IMR-90 (cell line): Measurements from ENCODE around the gene FOXQ1. TPM values are rescaled to one million over a fixed set of nuclear protein-coding genes. Genes with fewer than 3 reads are reported as not detected.

Experiments
- ATAC-seq: fragments of 200-7000 bp; cut with Tn5 transposase; 2 replicates; pipeline ENCODE4 v1.9.1; 2020; ENCODE audit warnings: low read depth, mild to moderate bottlenecking, moderate library complexity
- BruUV-seq: library from RNA; stranded (reverse); fragments of 400-500 nt; replicated peaks from 2 replicates; lab custom pipeline; 2021; lab: Mats Ljungman, UMichigan
- CTCF ChIA-PET: fragments of 300-600 bp; formaldehyde crosslinking; extraction: SDS; loops from one replicate; lab custom pipeline; 2021; ENCODE audit warnings: antibody characterized with exemption; lab: Yijun Ruan, JAX
- POLR2A ChIA-PET: fragments of 300-600 bp; sonication (Branson Sonifier 250); formaldehyde crosslinking; loops from one replicate; lab custom pipeline; 2022; ENCODE audit warnings: antibody characterized with exemption; ENCODE audit not compliant: unreplicated experiment; lab: Charles Lee
- DNase-seq: peaks from one replicate; pipeline ENCODE4 v3.0.0; 2013
- H2AFZ ChIP-seq: replicated peaks from 2 replicates; pipeline ENCODE3; 2013; ENCODE audit warnings: low read length, mild to moderate bottlenecking; ENCODE audit not compliant: poor library complexity
- H2AK5ac ChIP-seq: 2 replicates; pipeline ENCODE4 v1.6.1; 2013; ENCODE audit warnings: low read depth, low read length, inconsistent platforms
- H2AK9ac ChIP-seq: replicated peaks from 2 replicates; pipeline ENCODE3; 2013; ENCODE audit warnings: mild to moderate bottlenecking, low read depth, low read length, moderate library complexity; ENCODE audit not compliant: poor library complexity
- H2BK120ac ChIP-seq: 2 replicates; pipeline ENCODE4 v1.6.1; 2013; ENCODE audit warnings: low read depth, low read length, inconsistent platforms
- H2BK15ac ChIP-seq: 3 replicates; pipeline ENCODE4 v1.6.1; 2013; ENCODE audit warnings: low read depth, low read length, inconsistent platforms
- H2BK20ac ChIP-seq: 2 replicates; pipeline ENCODE4 v1.6.1; 2013; ENCODE audit warnings: low read depth, mild to moderate bottlenecking, inconsistent platforms, low read length, moderate library complexity
- H2BK5ac ChIP-seq: 2 replicates; pipeline ENCODE4 v1.6.1; 2013; ENCODE audit warnings: mild to moderate bottlenecking, low read depth, low read length, inconsistent platforms; ENCODE audit not compliant: poor library complexity, severe bottlenecking
- H3K14ac ChIP-seq: replicated peaks from 2 replicates; pipeline ENCODE4 v1.6.1; 2013; ENCODE audit warnings: low read depth, low read length, inconsistent platforms
- H3K18ac ChIP-seq: 2 replicates; pipeline ENCODE4 v1.6.1; 2013; ENCODE audit warnings: low read depth, low read length, control low read depth
- H3K23ac ChIP-seq: 2 replicates; pipeline ENCODE4 v1.6.1; 2013; ENCODE audit warnings: low read depth, low read length, inconsistent platforms
- H3K27ac ChIP-seq: 2 replicates; pipeline ENCODE4 v1.5.1; 2013; ENCODE audit warnings: mild to moderate bottlenecking, control low read depth, low read length; ENCODE audit not compliant: insufficient read depth
- H3K27me3 ChIP-seq: 2 replicates; pipeline ENCODE4 v1.6.1; 2013; ENCODE audit warnings: low read length; ENCODE audit not compliant: control insufficient read depth, insufficient read depth
- H3K36me3 ChIP-seq: 2 replicates; pipeline ENCODE4 v1.6.1; 2013; ENCODE audit warnings: low read length, mixed read lengths; ENCODE audit not compliant: control insufficient read depth, insufficient read depth
- H3K4ac ChIP-seq: 2 replicates; pipeline ENCODE4 v1.6.1; 2013; ENCODE audit warnings: low read depth, low read length, inconsistent platforms
- H3K4me1 ChIP-seq: 2 replicates; pipeline ENCODE4 v1.6.1; 2013; ENCODE audit warnings: low read length, mixed read lengths; ENCODE audit not compliant: control insufficient read depth, insufficient read depth
- H3K4me2 ChIP-seq: 2 replicates; pipeline ENCODE4 v1.6.1; 2013; ENCODE audit warnings: low read depth, mild to moderate bottlenecking, control low read depth, low read length, moderate library complexity
- H3K4me3 ChIP-seq: 2 replicates; pipeline ENCODE4 v1.5.1; 2013; ENCODE audit warnings: low read depth, mild to moderate bottlenecking, control low read depth, low read length, moderate library complexity; ENCODE audit not compliant: insufficient read depth
- H3K56ac ChIP-seq: 2 replicates; pipeline ENCODE4 v1.6.1; 2013; ENCODE audit warnings: low read length, inconsistent platforms; ENCODE audit not compliant: insufficient read depth; ENCODE audit errors: extremely low read depth
- H3K79me1 ChIP-seq, 2 experiments: 2 replicates each; pipeline ENCODE4 v1.6.1; 2013; ENCODE audit warnings: low read length in 2 of 2, inconsistent platforms in 1 of 2, low read depth in 1 of 2
- H3K9ac ChIP-seq: 2 replicates; pipeline ENCODE4 v1.6.1; 2013; ENCODE audit warnings: low read depth, low read length, control low read depth
- H3K9me1 ChIP-seq: 2 replicates; pipeline ENCODE4 v1.6.1; 2013; ENCODE audit warnings: low read length, inconsistent platforms; ENCODE audit not compliant: insufficient read depth
- H3K9me3 ChIP-seq: 2 replicates; pipeline ENCODE4 v1.6.1; 2013; ENCODE audit warnings: low read length; ENCODE audit not compliant: control insufficient read depth, insufficient read depth
- H4K20me1 ChIP-seq: 2 replicates; pipeline ENCODE4 v1.6.1; 2013; ENCODE audit warnings: low read length, inconsistent platforms; ENCODE audit not compliant: insufficient read depth
- H4K5ac ChIP-seq: 2 replicates; pipeline ENCODE4 v1.6.1; 2013; ENCODE audit warnings: mild to moderate bottlenecking, low read depth, low read length, control low read depth
- H4K8ac ChIP-seq, 2 experiments: 2 replicates each; pipeline ENCODE4 v1.6.1; 2013; ENCODE audit warnings: low read depth in 2 of 2, low read length in 2 of 2, control low read depth in 1 of 2, inconsistent platforms in 1 of 2
- H4K91ac ChIP-seq: 2 replicates; pipeline ENCODE4 v1.6.1; 2013; ENCODE audit warnings: low read depth, low read length, inconsistent platforms; ENCODE audit not compliant: insufficient read depth
- BHLHE40 ChIP-seq: fragments of 150-350 bp; IDR thresholded peaks from 2 replicates; pipeline ENCODE4 v1.6.1; 2016; ENCODE audit warnings: mild to moderate bottlenecking, low read depth, low read length
- CEBPB ChIP-seq: IDR thresholded peaks from 2 replicates; pipeline ENCODE4 v1.6.1; 2012; ENCODE audit warnings: low read depth, low read length, improper control_type of control experiment
- CHD1 ChIP-seq: IDR thresholded peaks from 2 replicates; pipeline ENCODE4 v1.6.1; 2012; ENCODE audit warnings: low read depth, low read length, improper control_type of control experiment
- CTCF ChIP-seq: conservative IDR thresholded peaks from 2 replicates; pipeline ENCODE4 v1.5.1; 2012; ENCODE audit warnings: mild to moderate bottlenecking, low read depth, low read length, improper control_type of control experiment
- ELK1 ChIP-seq: fragments of 150-350 bp; IDR thresholded peaks from 2 replicates; pipeline ENCODE4 v1.6.1; 2016; ENCODE audit warnings: low read depth, mild to moderate bottlenecking, low read length, moderate library complexity, borderline replicate concordance
- FOS ChIP-seq: fragments of 150-350 bp; IDR thresholded peaks from 2 replicates; pipeline ENCODE4 v1.6.1; 2016; ENCODE audit warnings: low read depth, low read length
- MAFK ChIP-seq: IDR thresholded peaks from 2 replicates; pipeline ENCODE4 v1.6.1; 2012; ENCODE audit warnings: low read depth, low read length, improper control_type of control experiment
- MAZ ChIP-seq: IDR thresholded peaks from 2 replicates; pipeline ENCODE4 v1.6.1; 2012; ENCODE audit warnings: low read depth, mild to moderate bottlenecking, low read length, improper control_type of control experiment, moderate library complexity, borderline replicate concordance
- POLR2A ChIP-seq: IDR thresholded peaks from 2 replicates; pipeline ENCODE4 v1.6.1; 2012; ENCODE audit warnings: mild to moderate bottlenecking, low read depth, low read length
- RAD21 ChIP-seq: IDR thresholded peaks from 2 replicates; pipeline ENCODE4 v1.6.1; 2012; ENCODE audit warnings: low read length, improper control_type of control experiment
- RCOR1 ChIP-seq: IDR thresholded peaks from 2 replicates; pipeline ENCODE4 v1.6.1; 2012; ENCODE audit warnings: mild to moderate bottlenecking, low read length, improper control_type of control experiment; ENCODE audit not compliant: insufficient replicate concordance
- SMC3 ChIP-seq: fragments of 150-350 bp; IDR thresholded peaks from 2 replicates; pipeline ENCODE4 v1.6.1; 2016; ENCODE audit warnings: low read depth, mild to moderate bottlenecking, antibody characterized with exemption, low read length, moderate library complexity
- USF2 ChIP-seq: fragments of 150-350 bp; IDR thresholded peaks from 2 replicates; pipeline ENCODE4 v1.6.1; 2017; ENCODE audit warnings: mild to moderate bottlenecking, antibody characterized with exemption, low read length, low read depth
- WGBS, 2 experiments: methylation state at CpG; one replicate each; pipeline versions ENCODE4 v1.1.5 to v1.1.7; 2013; ENCODE audit warnings: missing lambda C conversion rate in 2 of 2; ENCODE audit not compliant: insufficient read length in 1 of 2; ENCODE audit errors: extremely low coverage in 2 of 2; 5-methylcytosine and 5-hydroxymethylcytosine counted together
- dilution Hi-C: fragments of 300-500 bp; cut with HindIII; formaldehyde crosslinking; loops from one replicate; pipeline ENCODE4 v1.14.3; 2018; ENCODE audit warnings: low sequenced_read_pairs; ENCODE audit not compliant: unreplicated experiment
- in situ Hi-C: fragments of 300-500 bp; cut with MboI; formaldehyde crosslinking; loops from 3 replicates; pipeline ENCODE4 v1.14.3; 2019; ENCODE audit warnings: low sequenced_read_pairs, inconsistent platforms, mixed read lengths
- intact Hi-C: fragments of 100-400 bp; cut with micrococcal nuclease; formaldehyde crosslinking; loops from 2 replicates; pipeline ENCODE4 v1.10.0; 2022
- polyA plus RNA-seq, 3 experiments: library from polyadenylated mRNA; depleted of rRNA; stranded (reverse); fragments of >200 nt; gene quantifications; 2 replicates each; pipeline ENCODE4 v1.2.3, GENCODE V29; 2012; ENCODE audit warnings: low replicate concordance in 1 of 3
- total RNA-seq: library from RNA; depleted of rRNA; stranded (reverse); fragments of >200 nt; gene quantifications from 2 replicates; pipeline ENCODE4 v1.2.3, GENCODE V29; 2012

Gene FOXQ1
- total and polyA plus RNA-seq, 2 of the 4 experiments (the other 2 are of a cell fraction): not detected

- Histone ChIP-seq H2AK5ac (no peak overlapping the region), H2AK9ac (no peak overlapping the region), H2BK5ac (no peak overlapping the region), H3K9me3 (no peaks in the 10 kb centered on the region; the same call in none of the 2 replicates), H3K56ac (no peak overlapping the region), H4K5ac (no peak overlapping the region), H3K27me3 (peaks cover 5% of the 10 kb centered on the region; the same call in 1 of the 2 replicates), H2BK120ac (no peak overlapping the region), H2AFZ (no peak overlapping the region), H4K20me1 (no peaks in the 10 kb centered on the region), H4K91ac (no peak overlapping the region), H3K9ac (no peak overlapping the region), H2BK15ac (no peak overlapping the region), H3K4me1 (no peaks in the 10 kb centered on the region), H3K23ac (no peak overlapping the region), H3K4ac (no peak overlapping the region), H4K8ac (no peak overlapping the region), H3K4me2 (no peak overlapping the region), H3K14ac (no peak overlapping the region), H3K18ac (no peak overlapping the region), H3K36me3 (no peaks in the 10 kb centered on the region), H3K27ac (no peak overlapping the region), H3K9me1 (no peaks in the 10 kb centered on the region), H2BK20ac (no peak overlapping the region), H3K4me3 (no peak overlapping the region), H3K79me1 (no peaks in the 10 kb centered on the region)
- ChIA-PET POLR2A (no interaction called here), CTCF (no interaction called here)
- dilution Hi-C loops (no loop called here), intact Hi-C loops (no loop called here), in situ Hi-C loops (no loop called here)
- BruUV-seq: no TSS peak
- no CpG with 5 or more reads among the region's 11 CpGs for WGBS, 2 experiments
- no peak; the same call in 1 of the 2 replicates for ATAC-seq
- TF ChIP-seq SMC3 (no peak), RAD21 (no peak), MAZ (no peak), CHD1 (no peak), ELK1 (no peak), MAFK (no peak), BHLHE40 (no peak), RCOR1 (no peak), CTCF (no peak), POLR2A (no peak), CEBPB (no peak), FOS (no peak), USF2 (no peak)
- no peak for DNase-seq
Observed at GRCh38 chr6:1271071-1271763, 40.7 kb upstream of the FOXQ1 start.
